ENCODE data around the gene FUBP3.

- no peak for TF ChIP-seq CTCF (IDR thresholded peaks at IDR 0.05)
- no peak for TF ChIP-seq POLR2A (IDR thresholded peaks at IDR 0.05)
These were observed 41.9 kb upstream of the FUBP3 start for GRCh38 chr9:130537346-130538050.
